T-helper 17 cell (primary cell): ENCODE results near the gene PPP6R1. TPM values are rescaled to one million over a fixed set of nuclear protein-coding genes. Genes with fewer than 3 reads are reported as not detected.

Source experiments
- ATAC-seq: fragments of 150-1000 bp; cut with Tn5 transposase; 2 replicates; pipeline ENCODE4 v1.10.0; 2021; ENCODE audit warnings: mild to moderate bottlenecking, moderate library complexity
- DNase-seq, 3 donors: peaks; one replicate each; pipeline versions ENCODE4 v3.0.0 to v3.0.0-alpha.2; 2020 to 2021
- H3K9me3 ChIP-seq: one replicate; pipeline ENCODE4 v1.7.0; 2013; ENCODE audit warnings: low read length, mild to moderate bottlenecking; ENCODE audit not compliant: control insufficient read depth, poor library complexity, severe bottlenecking
- H3K27ac Mint-ChIP-seq: one replicate; pipeline ENCODE4 v1.8.0; 2022; ENCODE audit warnings: mild to moderate bottlenecking, moderate library complexity, mixed read lengths
- H3K27me3 Mint-ChIP-seq: one replicate; pipeline ENCODE4 v1.8.0; 2022; ENCODE audit warnings: mixed read lengths
- H3K36me3 Mint-ChIP-seq: one replicate; pipeline ENCODE4 v1.8.0; 2022; ENCODE audit warnings: low read depth, mixed read lengths
- H3K4me1 Mint-ChIP-seq: one replicate; pipeline ENCODE4 v1.8.0; 2022; ENCODE audit warnings: mild to moderate bottlenecking, mixed read lengths
- H3K4me3 Mint-ChIP-seq: one replicate; pipeline ENCODE4 v1.8.0; 2022; ENCODE audit warnings: mild to moderate bottlenecking, moderate library complexity, mixed read lengths
- total RNA-seq, 4 donors: library from RNA in 2 of 4; stranded (reverse) in 2 of 4; gene quantifications; one replicate each; pipeline ENCODE4 v1.2.3 and lab custom pipeline; 2022 to 2026

The PPP6R1 gene
- total RNA-seq, 2 donors from 2014 or later, result 183 to 186 TPM

DNA sequence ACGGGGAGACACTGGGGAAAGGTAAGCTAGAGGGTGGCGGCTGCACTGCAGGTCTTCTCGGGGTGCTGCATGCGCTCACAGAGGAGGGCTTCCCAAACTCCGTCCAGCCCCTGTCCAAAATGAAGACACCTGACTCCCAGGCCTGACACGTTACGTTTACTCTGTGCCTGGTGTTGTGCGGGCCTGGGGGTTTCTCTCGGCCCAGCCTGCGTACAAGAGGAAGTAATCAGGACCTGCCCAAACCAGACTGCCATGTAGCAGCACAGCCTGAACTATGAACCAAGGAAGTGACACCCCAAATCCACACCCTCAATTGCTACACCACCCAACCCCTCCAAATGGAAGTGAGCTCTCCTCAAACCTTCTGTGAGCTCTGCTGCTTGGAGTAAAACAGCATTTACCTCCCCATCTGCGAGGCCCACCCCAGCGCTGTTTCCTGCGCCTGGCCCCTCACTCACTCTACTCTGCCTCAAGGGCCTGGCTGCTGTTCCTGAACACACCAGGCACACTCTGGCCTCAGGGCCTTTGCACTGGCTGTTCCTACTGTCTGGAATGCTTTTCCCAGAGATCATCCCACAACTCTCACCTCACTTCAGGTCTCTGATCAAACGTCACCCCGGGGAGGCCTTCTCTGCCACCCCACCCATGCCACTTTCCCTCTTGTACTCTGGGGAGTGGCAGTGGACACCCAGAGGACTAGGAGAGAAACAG, 18.1 kb upstream of the PPP6R1 start:
- Mint-ChIP-seq H3K4me1 (peaks cover 29% of the 10 kb centered on the region), H3K27ac (peak overlapping the region; percentile 77), H3K27me3 (no peaks in the 10 kb centered on the region), H3K4me3 (peak overlapping the region; percentile 80), H3K36me3 (peaks cover 8% of the 10 kb centered on the region)
- DNase-seq, result no peak
- no peaks in the 10 kb centered on the region for H3K9me3 ChIP-seq
- no peak for ATAC-seq

DNA sequence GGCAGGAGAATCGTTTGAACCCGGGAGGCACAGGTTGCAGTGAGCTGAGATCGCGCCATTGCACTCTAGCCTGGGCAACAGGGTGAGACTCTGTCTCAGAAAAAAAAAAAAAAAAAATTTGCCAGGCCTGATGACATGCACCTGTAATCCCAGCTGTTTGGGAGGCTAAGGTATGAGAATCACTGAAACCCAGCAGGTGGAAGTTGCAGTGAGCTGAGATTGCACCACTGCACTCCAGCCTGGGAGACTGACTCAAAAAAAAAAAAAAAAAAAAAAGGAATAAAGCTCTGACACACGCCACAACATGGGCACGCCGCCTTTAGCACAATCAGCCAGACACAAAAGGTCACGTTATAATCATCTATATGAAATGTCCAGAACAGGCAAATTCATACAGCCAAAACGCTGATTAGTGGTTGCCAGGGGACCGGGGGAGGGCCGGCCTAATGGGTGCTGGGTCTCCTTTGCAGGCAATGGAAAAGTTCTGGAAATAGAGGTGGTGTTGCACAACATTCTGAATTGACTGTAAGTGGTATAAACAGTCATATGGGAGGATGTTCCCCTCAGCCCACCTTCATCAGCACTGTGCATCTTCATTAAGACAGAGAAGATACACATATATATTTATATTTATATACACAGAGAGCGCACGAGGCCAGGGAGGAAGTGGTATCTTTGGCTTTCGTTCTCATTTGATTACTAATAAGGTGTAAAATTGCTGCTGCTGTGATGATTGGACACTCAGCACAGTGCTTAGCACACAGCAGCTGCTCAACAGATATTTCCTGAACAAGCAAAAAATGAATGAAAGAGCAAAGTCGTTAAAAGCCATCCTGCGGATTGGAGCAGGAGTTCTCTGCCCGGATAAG, 17.3 kb upstream of the PPP6R1 start:
- no peaks in the 10 kb centered on the region for H3K9me3 ChIP-seq
- H3K4me3 Mint-ChIP-seq, result no peak overlapping the region
- H3K4me1 Mint-ChIP-seq, result peaks cover 26% of the 10 kb centered on the region
- peak overlapping the region; percentile 77 for H3K27ac Mint-ChIP-seq
- no peak for ATAC-seq
- peaks cover 8% of the 10 kb centered on the region for H3K36me3 Mint-ChIP-seq
- DNase-seq, result no peak
- H3K27me3 Mint-ChIP-seq, result no peaks in the 10 kb centered on the region

DNA sequence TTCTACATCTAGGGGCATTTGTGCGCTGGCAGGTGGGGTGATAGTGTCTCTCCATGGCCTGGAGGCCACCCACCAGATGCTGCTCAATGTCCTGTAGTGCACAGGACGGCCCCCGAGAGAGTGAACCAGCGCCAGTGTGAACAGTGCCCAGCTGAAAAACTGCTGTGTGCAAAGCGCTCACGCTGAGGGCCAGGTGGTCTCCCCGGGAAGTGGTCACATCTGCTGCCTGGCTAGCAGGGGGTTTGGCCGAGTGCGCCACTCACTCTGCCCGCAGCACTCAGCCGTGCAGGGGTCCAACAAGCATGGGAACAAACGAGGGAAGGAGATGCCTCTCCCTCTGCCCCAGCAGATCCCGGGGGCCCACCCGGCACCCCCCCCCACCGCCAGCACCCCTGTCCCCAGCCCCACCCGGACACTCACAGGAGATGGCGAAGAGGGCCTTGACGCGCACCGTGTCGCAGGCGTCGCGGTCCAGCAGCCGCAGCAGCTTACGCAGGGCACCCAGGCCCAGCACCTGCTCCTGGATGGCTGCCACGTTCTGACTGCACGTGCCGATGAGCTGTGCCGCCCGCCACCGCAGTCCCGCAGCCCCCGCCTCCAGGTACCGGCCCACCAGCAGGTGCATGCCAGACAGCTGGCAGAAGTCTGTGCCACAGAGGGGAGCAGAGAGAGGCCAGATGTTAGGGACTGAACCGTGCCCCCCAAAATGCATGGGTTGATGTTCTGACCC, 15.3 kb upstream of the PPP6R1 start:
- H3K4me1 Mint-ChIP-seq, result peaks cover 15% of the 10 kb centered on the region
- H3K27me3 Mint-ChIP-seq, result no peaks in the 10 kb centered on the region
- DNase-seq, result no peak
- no peak for ATAC-seq
- H3K4me3 Mint-ChIP-seq, result peak overlapping the region; percentile 12
- no peaks in the 10 kb centered on the region for H3K9me3 ChIP-seq
- no peak overlapping the region for H3K27ac Mint-ChIP-seq
- H3K36me3 Mint-ChIP-seq, result peaks cover 9% of the 10 kb centered on the region

DNA sequence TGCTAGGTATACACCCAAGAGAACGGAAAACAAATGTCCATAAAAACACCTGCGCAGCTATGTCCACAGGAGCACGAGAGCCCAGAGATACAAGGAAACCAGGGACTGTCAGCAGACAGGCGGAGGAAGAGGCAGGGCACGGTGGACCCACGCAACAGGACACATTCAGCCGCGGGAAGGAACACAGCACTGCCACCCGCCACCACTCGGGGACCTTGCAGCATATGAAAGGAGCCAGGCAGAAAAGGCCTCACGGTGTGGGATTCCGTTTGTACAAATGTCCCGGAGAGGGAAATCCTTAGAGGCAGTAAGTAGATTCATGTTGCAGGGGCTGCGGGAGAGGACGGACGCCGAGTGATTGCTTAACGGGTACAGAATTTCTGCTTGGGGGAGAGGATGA, 13.3 kb upstream of the PPP6R1 start:
- ATAC-seq, result no peak
- Mint-ChIP-seq H3K27me3 (no peaks in the 10 kb centered on the region), H3K27ac (peak overlapping the region; percentile 49), H3K4me3 (no peak overlapping the region), H3K4me1 (peaks cover 11% of the 10 kb centered on the region), H3K36me3 (peaks cover 9% of the 10 kb centered on the region)
- DNase-seq, result no peak
- no peaks in the 10 kb centered on the region for H3K9me3 ChIP-seq

DNA sequence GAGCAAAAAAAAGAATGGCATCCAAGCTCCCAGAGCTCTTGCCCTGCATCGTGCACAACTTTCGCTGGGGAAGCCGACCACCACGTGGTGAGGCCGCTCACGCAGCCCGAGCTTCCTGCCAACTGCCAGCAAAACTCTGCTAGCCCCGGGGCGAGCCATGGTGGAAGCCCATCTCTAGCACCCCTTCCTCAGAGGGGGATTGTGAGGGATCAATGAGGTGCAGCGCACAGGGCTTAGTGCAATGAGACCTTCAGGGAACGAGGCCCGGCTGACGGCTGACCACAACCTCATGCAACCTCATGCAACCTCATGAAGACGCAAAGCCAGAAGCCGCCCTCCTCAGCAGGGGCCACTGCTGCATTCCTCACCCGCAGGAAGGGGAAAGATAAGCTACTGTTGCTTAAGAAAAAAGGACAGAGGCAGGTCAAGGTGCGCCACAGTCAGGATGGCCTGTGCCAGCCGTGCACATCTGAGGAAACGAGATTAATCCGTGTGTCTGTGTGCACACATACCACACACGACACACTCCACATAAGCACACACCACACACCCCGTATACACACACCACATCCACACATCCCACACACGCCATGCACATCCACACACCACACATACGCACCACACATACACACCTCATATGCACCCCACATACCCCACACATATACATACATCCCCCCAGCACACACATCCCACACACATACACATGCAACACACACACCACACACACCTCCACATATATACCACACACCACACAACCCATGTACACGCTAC, 11.5 kb upstream of the PPP6R1 start:
- ATAC-seq, result no peak
- Mint-ChIP-seq H3K4me1 (peaks cover 9% of the 10 kb centered on the region), H3K27ac (no peak overlapping the region), H3K4me3 (no peak overlapping the region), H3K27me3 (no peaks in the 10 kb centered on the region), H3K36me3 (peaks cover 13% of the 10 kb centered on the region)
- H3K9me3 ChIP-seq, result no peaks in the 10 kb centered on the region
- no peak for DNase-seq

DNA sequence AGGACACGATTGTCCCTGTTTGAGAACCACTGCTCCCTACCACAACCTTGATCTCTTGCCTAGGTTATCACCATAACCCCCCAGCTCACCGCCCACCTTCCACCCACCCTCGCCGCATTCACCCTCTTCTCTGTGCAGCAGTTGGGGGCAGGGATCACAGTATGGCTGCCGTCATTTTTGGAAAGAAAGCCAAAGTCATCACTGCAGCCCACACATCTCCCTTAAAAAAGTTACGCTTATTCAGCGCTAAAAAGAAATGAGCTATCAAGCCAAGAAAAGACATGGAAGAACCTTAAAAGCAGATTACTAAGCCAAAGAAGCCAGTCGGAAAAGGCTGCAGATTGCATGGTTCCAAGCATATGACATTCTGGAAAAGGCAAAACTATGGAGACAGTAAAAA, 10.5 kb upstream of the PPP6R1 start:
- H3K4me3 Mint-ChIP-seq, result no peak overlapping the region
- H3K9me3 ChIP-seq, result no peaks in the 10 kb centered on the region
- DNase-seq (no peak), ATAC-seq (no peak)
- peaks cover 9% of the 10 kb centered on the region for H3K4me1 Mint-ChIP-seq
- H3K36me3 Mint-ChIP-seq, result peaks cover 13% of the 10 kb centered on the region
- H3K27me3 Mint-ChIP-seq, result no peaks in the 10 kb centered on the region
- no peak overlapping the region for H3K27ac Mint-ChIP-seq

DNA sequence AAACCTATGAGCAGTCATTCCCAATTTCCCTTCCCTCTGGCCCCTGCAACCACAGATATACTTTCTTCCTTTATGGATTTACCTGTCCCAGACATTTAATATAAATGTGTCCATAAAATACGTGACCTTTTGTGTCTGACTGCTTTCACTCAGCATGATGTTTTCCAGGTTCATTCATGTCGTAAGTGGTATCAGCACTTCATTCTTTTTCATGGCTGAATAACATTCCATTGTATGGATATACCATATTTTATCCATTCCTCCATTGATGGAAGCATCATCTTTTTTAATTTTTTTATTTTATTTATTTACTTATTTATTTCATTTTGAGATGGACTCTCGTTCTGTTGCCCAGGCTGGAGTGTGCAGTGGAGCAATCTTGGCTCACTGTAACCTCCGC, 8.0 kb upstream of the PPP6R1 start:
- Mint-ChIP-seq H3K4me1 (peaks cover 4% of the 10 kb centered on the region), H3K36me3 (peaks cover 8% of the 10 kb centered on the region), H3K27me3 (no peaks in the 10 kb centered on the region), H3K4me3 (no peak overlapping the region), H3K27ac (no peak overlapping the region)
- H3K9me3 ChIP-seq, result no peaks in the 10 kb centered on the region
- DNase-seq (no peak), ATAC-seq (no peak)

DNA sequence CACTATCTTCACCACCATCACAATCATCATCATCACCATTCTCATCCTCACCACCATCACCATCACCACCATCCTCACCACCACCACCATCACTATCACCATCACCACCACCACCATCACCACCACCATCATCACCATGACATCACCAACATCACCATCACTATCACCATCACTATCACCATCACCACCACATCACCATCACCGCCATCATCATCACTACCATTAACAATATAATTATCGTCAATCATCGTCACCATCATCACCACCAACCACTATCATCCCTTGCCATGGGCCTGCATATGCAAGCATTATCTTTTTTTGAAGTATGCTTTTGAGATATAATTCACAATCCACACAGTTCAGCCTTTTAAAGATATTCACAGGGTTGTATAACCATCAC, 7.6 kb upstream of the PPP6R1 start:
- no peak for ATAC-seq
- Mint-ChIP-seq H3K27me3 (no peaks in the 10 kb centered on the region), H3K4me3 (no peak overlapping the region), H3K4me1 (peaks cover 4% of the 10 kb centered on the region), H3K27ac (no peak overlapping the region), H3K36me3 (peaks cover 8% of the 10 kb centered on the region)
- no peak for DNase-seq
- H3K9me3 ChIP-seq, result no peaks in the 10 kb centered on the region

DNA sequence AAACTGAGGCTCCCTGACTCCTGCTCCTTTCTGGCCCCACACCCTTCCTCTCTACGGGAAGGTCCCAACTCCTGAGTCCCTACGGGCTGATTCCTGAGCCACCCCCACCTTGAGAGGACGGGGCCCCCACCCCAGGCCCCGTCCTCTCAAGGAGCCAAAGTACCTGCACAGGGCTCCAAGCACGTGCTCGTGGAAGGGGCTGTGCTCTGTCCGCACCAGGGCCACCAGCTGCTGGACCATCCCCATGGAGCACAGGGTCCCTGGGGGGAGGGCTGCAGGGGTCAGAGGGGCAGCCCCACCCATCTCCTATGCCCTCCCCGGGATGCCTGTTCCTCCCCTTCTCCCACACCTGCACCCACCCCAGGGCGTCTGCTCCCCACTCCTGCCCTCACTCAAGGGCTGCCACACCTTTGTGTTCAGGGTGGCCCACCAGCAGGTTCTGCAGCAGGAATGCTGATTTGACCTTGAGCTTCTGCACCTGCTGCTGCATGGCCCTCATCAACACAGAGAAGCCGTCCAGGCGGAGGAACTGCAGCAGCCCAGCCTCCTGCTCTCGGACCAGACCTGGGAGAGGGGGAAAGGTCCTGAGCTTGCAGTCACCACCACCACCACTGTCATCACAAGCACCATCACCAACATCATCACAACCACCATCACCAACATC, 7.0 kb upstream of the PPP6R1 start:
- Mint-ChIP-seq H3K36me3 (peaks cover 8% of the 10 kb centered on the region), H3K27me3 (no peaks in the 10 kb centered on the region), H3K4me1 (peaks cover 3% of the 10 kb centered on the region), H3K4me3 (no peak overlapping the region), H3K27ac (no peak overlapping the region)
- ATAC-seq (no peak), DNase-seq (no peak)
- H3K9me3 ChIP-seq, result no peaks in the 10 kb centered on the region

DNA sequence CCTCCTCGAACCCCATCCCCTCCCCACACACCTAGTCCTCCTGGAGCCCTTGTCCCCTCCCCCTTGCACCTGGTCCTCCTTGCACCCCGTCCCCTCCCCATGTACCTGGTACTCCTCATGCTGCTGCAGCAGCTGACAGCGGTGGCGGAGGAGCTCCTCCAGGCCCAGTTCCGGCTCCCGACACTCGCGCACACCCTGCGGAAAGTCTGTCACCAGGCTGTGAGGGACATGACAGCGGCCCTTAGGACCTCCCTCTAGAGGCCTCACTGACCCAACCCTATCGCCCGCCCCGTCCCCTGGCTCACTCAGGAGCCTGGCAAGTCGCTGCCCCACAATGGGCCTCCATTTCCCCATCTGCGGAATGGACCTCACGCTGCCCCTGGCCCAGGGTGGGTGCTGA, 6.4 kb upstream of the PPP6R1 start:
- ATAC-seq (no peak), DNase-seq (no peak)

DNA sequence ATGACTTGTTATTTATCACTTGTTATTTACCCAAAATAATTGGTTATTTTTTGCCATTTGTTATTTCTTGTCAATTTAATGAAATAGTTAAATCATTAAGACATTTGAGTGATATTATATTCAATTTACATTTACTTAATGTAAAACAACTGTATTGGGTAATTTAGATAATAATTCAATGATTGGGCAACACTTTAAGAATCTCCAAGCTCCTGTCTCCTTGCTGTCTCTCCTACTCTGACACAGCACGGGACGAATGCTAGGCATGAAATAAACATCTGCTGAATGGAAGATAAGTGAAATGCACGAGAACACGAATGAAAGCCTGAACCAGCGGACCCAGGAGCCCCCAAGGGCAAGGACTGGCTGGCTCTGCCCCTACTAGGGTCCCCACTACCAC, 5.7 kb upstream of the PPP6R1 start:
- no peak overlapping the region for H3K27ac Mint-ChIP-seq
- H3K9me3 ChIP-seq, result no peaks in the 10 kb centered on the region
- no peaks in the 10 kb centered on the region for H3K4me1 Mint-ChIP-seq
- H3K36me3 Mint-ChIP-seq, result peaks cover 4% of the 10 kb centered on the region
- no peak for DNase-seq
- ATAC-seq, result no peak
- no peaks in the 10 kb centered on the region for H3K27me3 Mint-ChIP-seq
- H3K4me3 Mint-ChIP-seq, result no peak overlapping the region

More for the DNA sequence above, 6.4 kb upstream of the PPP6R1 start:
- no peaks in the 10 kb centered on the region for H3K4me1 Mint-ChIP-seq
- H3K27ac Mint-ChIP-seq, result no peak overlapping the region
- H3K4me3 Mint-ChIP-seq, result no peak overlapping the region
- H3K9me3 ChIP-seq, result no peaks in the 10 kb centered on the region
- no peaks in the 10 kb centered on the region for H3K27me3 Mint-ChIP-seq
- H3K36me3 Mint-ChIP-seq, result peaks cover 4% of the 10 kb centered on the region

DNA sequence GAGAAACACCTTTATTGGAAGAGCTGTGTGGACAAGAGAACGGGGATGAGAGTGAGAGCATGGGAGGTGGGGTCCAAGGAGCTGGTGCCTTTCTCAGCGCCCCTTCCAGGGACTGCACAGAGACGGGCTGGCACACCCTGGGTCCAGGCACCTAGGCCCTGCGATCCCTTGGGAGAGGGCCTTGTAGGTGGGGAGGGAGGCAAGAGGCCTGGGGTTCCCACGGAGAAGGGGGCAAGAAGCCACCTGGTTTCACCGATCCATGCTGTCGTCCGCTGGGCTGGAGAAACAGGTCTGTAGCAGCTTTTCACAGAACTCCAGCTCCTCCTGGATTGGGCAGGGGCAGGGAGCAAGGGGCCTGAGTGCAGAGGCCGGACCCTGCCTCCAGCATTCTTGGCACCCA, 3.5 kb upstream of the PPP6R1 start:
- no peaks in the 10 kb centered on the region for H3K9me3 ChIP-seq
- H3K27me3 Mint-ChIP-seq, result no peaks in the 10 kb centered on the region
- peaks cover 8% of the 10 kb centered on the region for H3K4me1 Mint-ChIP-seq
- ATAC-seq, result no peak
- no peak overlapping the region for H3K4me3 Mint-ChIP-seq
- H3K27ac Mint-ChIP-seq, result peak overlapping the region; percentile 29
- DNase-seq, result no peak
- H3K36me3 Mint-ChIP-seq, result peaks cover 8% of the 10 kb centered on the region
